Peyer's patch (tissue), 4 donors: ENCODE data around the gene GNAS-AS1.

Experiments
- CTCF ChIP-seq, 6 experiments: fragments of 450-650 bp in 4 of 6; fragments of 200-600 bp in 2 of 6; sonication (generic) in 1 of 6; IDR thresholded peaks; one replicate each; pipeline ENCODE4 v1.5.1; 2017 to 2019; ENCODE audit warnings: antibody characterized with exemption in 6 of 6, mild to moderate bottlenecking in 3 of 6, moderate library complexity in 1 of 6
- POLR2A ChIP-seq, 2 donors: fragments of 450-650 bp; IDR thresholded peaks; one replicate each; pipeline ENCODE4 v1.5.1; 2017; ENCODE audit warnings: antibody characterized with exemption in 2 of 2, mild to moderate bottlenecking in 2 of 2, moderate library complexity in 2 of 2

GRCh38 chr20:58836616-58837204, 14.0 kb downstream of the GNAS-AS1 start:
- TF ChIP-seq CTCF (IDR thresholded peaks at IDR 0.05) = no peak
- TF ChIP-seq POLR2A (IDR thresholded peaks at IDR 0.05) = no peak
